ENCODE results near the gene GAS7. TPM values are rescaled to one million over a fixed set of nuclear protein-coding genes. Genes with fewer than 3 reads are reported as not detected.

Gene GAS7
- total and polyA plus RNA-seq, 9 of the 15 experiments (the other 6 are each of a cell fraction or from before 2014, with no cell fraction given) = 0.11 to 0.33 TPM; not detected in 7

GRCh38 chr17:10094797-10095196 lies 103.6 kb downstream of the GAS7 start (continued):
- TF ChIP-seq CHD7 (IDR thresholded peaks at IDR 0.05; ENCODE audit: low read depth, low read length) = no peak
- no peak for TF ChIP-seq CREB3L1 (IDR thresholded peaks at IDR 0.05; ENCODE audit: borderline replicate concordance, low read depth)
- no peak for TF ChIP-seq CUX1 (CRISPR knock-in tag; IDR thresholded peaks at IDR 0.05)
